OCI-LY7 (cell line): ENCODE measurements around the gene NAGPA. TPM values are rescaled to one million over a fixed set of nuclear protein-coding genes. Genes with fewer than 3 reads are reported as not detected.

Source experiments
- BruUV-seq: library from RNA; stranded (reverse); fragments of 400-500 nt; replicated peaks from 2 replicates; lab custom pipeline; 2021; lab: Mats Ljungman, UMichigan
- CTCF ChIA-PET: fragments of 300-600 bp; sonication (Branson Sonifier 250); formaldehyde crosslinking; loops from one replicate; lab custom pipeline; 2022; ENCODE audit warnings: antibody characterized with exemption; ENCODE audit not compliant: unreplicated experiment; lab: Charles Lee
- POLR2A ChIA-PET: fragments of 300-600 bp; sonication (Branson Sonifier 250); formaldehyde crosslinking; loops from one replicate; lab custom pipeline; 2022; ENCODE audit warnings: antibody characterized with exemption; lab: Charles Lee
- DNase-seq: peaks from one replicate; pipeline ENCODE4 v3.0.0-alpha.2; 2015; ENCODE audit warnings: low spot score
- H2AFZ ChIP-seq: fragments of 200-600 bp; sonication (generic), shearing (Covaris generic); 2 replicates; pipeline ENCODE4 v1.6.1; 2014; ENCODE audit warnings: mild to moderate bottlenecking, antibody characterized with exemption, low read length, moderate library complexity
- H3K27ac ChIP-seq: fragments of 200-600 bp; sonication (generic); 2 replicates; pipeline ENCODE4 v1.5.1; 2014; ENCODE audit warnings: mixed run types, low read depth, mild to moderate bottlenecking, moderate library complexity, low read length, inconsistent platforms; ENCODE audit not compliant: poor library complexity, severe bottlenecking
- H3K36me3 ChIP-seq: fragments of 200-600 bp; sonication (generic); 2 replicates; pipeline ENCODE4 v1.6.1; 2014; ENCODE audit warnings: mild to moderate bottlenecking, antibody characterized with exemption, low read length, moderate library complexity, mixed read lengths; ENCODE audit not compliant: insufficient read depth
- H3K4me1 ChIP-seq: fragments of 200-600 bp; sonication (generic); 2 replicates; pipeline ENCODE4 v1.5.1; 2014; ENCODE audit warnings: mild to moderate bottlenecking, low read length; ENCODE audit not compliant: insufficient read depth, poor library complexity, severe bottlenecking
- H3K4me2 ChIP-seq: fragments of 200-600 bp; sonication (generic); 2 replicates; pipeline ENCODE4 v1.6.1; 2014; ENCODE audit warnings: mild to moderate bottlenecking, low read length
- H3K4me3 ChIP-seq: fragments of 200-600 bp; sonication (generic); 2 replicates; pipeline ENCODE4 v1.5.1; 2014; ENCODE audit warnings: mild to moderate bottlenecking, low read depth, low read length; ENCODE audit not compliant: poor library complexity, severe bottlenecking
- H3K79me2 ChIP-seq: fragments of 200-600 bp; sonication (generic); 2 replicates; pipeline ENCODE4 v1.6.1; 2016; ENCODE audit warnings: low read depth, mild to moderate bottlenecking, low read length, moderate library complexity, mixed read lengths; ENCODE audit not compliant: insufficient read depth
- H3K9me2 ChIP-seq: fragments of 200-600 bp; sonication (generic); 2 replicates; pipeline ENCODE4 v1.6.1; 2016; ENCODE audit warnings: mild to moderate bottlenecking, low read length, mixed read lengths; ENCODE audit not compliant: insufficient read depth
- H3K9me3 ChIP-seq: fragments of 200-600 bp; sonication (generic); 2 replicates; pipeline ENCODE4 v1.6.1; 2014; ENCODE audit warnings: mild to moderate bottlenecking, mixed run types, low read length, mixed read lengths
- H4K20me1 ChIP-seq: fragments of 200-600 bp; sonication (generic); 2 replicates; pipeline ENCODE4 v1.6.1; 2014; ENCODE audit warnings: mild to moderate bottlenecking, antibody characterized with exemption, low read length, moderate library complexity, mixed read lengths; ENCODE audit not compliant: insufficient read depth
- CTCF ChIP-seq: fragments of 200-600 bp; sonication (generic); conservative IDR thresholded peaks from 2 replicates; pipeline ENCODE4 v1.5.1; 2014; ENCODE audit warnings: mild to moderate bottlenecking, antibody characterized with exemption, low read length, moderate library complexity, mixed read lengths
- EZH2phosphoT487 ChIP-seq: fragments of 200-600 bp; sonication (generic); IDR thresholded peaks from 2 replicates; pipeline ENCODE4 v1.6.1; 2018; ENCODE audit warnings: low read depth, borderline replicate concordance, mild to moderate bottlenecking, mixed run types, antibody characterized with exemption, low read length, moderate library complexity, mixed read lengths
- intact Hi-C: fragments of 100-400 bp; cut with micrococcal nuclease; formaldehyde crosslinking; loops from one replicate; pipeline ENCODE4 v1.10.0; 2022; ENCODE audit not compliant: unreplicated experiment
- total RNA-seq, 2 experiments: library from RNA; depleted of rRNA in 1 of 2; stranded (reverse); fragments of >200 nt in 1 of 2; shearing (Covaris generic) in 1 of 2; gene quantifications; 2 replicates each; pipeline ENCODE4 v1.2.3, GENCODE V29; 2014 to 2022

The NAGPA gene
- total RNA-seq, 2 experiments from 2014 or later = 12.8 to 14.6 TPM

GRCh38 chr16:5020551-5020950 is 13.2 kb downstream of the NAGPA start:
- BruUV-seq = no TSS peak
- H3K4me3 ChIP-seq = no peak overlapping the region
- no peaks in the 10 kb centered on the region; the same call in 1 of the 2 replicates for H4K20me1 ChIP-seq
- no peaks in the 10 kb centered on the region for H3K36me3 ChIP-seq
- no peak overlapping the region for H3K27ac ChIP-seq
- no peaks in the 10 kb centered on the region for H3K9me2 ChIP-seq
- H3K4me2 ChIP-seq = no peak overlapping the region
- CTCF ChIA-PET = no interaction called here
- H3K4me1 ChIP-seq = no peaks in the 10 kb centered on the region
- H3K9me3 ChIP-seq = no peaks in the 10 kb centered on the region
- no peak for DNase-seq
- intact Hi-C loops = no loop called here
- no peak overlapping the region for H2AFZ ChIP-seq
- POLR2A ChIA-PET = interaction anchor here (0.9 kb wide), 1 partner anchor 13 kb away, joined by 3 read pairs; no protein-coding TSS in a partner anchor
- no peaks in the 10 kb centered on the region for H3K79me2 ChIP-seq
- TF ChIP-seq CTCF (no peak), EZH2phosphoT487 (no peak)

- no TSS peak for BruUV-seq
- CTCF ChIA-PET = no interaction called here
- no peaks in the 10 kb centered on the region for H3K4me1 ChIP-seq
Measured at GRCh38 chr16:5019775-5020174, 14.0 kb downstream of the NAGPA start.

More at GRCh38 chr16:5019775-5020174, 14.0 kb downstream of the NAGPA start:
- H3K27ac ChIP-seq = no peak overlapping the region
- H3K9me3 ChIP-seq = no peaks in the 10 kb centered on the region
- no peak overlapping the region for H3K4me3 ChIP-seq
- intact Hi-C loops = no loop called here
- POLR2A ChIA-PET = interaction anchor here (0.9 kb wide), 1 partner anchor 12 kb away, joined by 3 read pairs; no protein-coding TSS in a partner anchor
- no peaks in the 10 kb centered on the region for H3K9me2 ChIP-seq
- TF ChIP-seq CTCF = 0 out of 2 replicates have a peak, but pooled peaks have one; percentile 13
- no peak for TF ChIP-seq EZH2phosphoT487
- H3K36me3 ChIP-seq = no peaks in the 10 kb centered on the region
- H4K20me1 ChIP-seq = no peaks in the 10 kb centered on the region; the same call in 1 of the 2 replicates
- DNase-seq = no peak
- no peaks in the 10 kb centered on the region for H3K79me2 ChIP-seq
- no peak overlapping the region for H2AFZ ChIP-seq
- no peak overlapping the region for H3K4me2 ChIP-seq
